Epithelial cell of prostate (primary cell): Measurements from ENCODE around the gene KCNAB2.

Source experiments
- DNase-seq: peaks from one replicate; pipeline ENCODE4 v3.0.0-alpha.2; 2011; ENCODE audit warnings: low read depth, low spot score
- H3K27ac ChIP-seq: fragments of 450-650 bp; 2 replicates; pipeline ENCODE4 v1.5.1; 2017; ENCODE audit warnings: mild to moderate bottlenecking

The KCNAB2 gene

DNA sequence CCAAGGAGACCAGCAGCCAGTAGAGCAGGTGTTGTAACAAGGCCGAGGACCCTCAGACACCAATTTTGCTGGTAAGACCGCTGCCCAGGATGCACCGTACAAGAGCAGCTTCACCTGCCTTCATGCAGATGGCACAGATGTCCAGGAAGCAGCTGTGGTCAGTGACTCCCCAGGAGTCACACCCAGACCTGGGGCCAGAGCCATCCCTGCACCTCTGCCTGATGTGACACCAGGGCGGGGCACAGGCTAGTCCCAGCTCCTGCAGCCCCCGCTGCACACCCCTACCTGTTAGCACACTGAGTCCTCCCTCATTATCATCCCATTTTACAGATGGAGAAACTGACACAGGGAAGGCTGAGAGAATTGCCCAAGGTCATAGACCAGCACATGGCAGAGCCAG, 16.3 kb upstream of the KCNAB2 start:
- no peak for DNase-seq
- no peak overlapping the region for H3K27ac ChIP-seq

DNA sequence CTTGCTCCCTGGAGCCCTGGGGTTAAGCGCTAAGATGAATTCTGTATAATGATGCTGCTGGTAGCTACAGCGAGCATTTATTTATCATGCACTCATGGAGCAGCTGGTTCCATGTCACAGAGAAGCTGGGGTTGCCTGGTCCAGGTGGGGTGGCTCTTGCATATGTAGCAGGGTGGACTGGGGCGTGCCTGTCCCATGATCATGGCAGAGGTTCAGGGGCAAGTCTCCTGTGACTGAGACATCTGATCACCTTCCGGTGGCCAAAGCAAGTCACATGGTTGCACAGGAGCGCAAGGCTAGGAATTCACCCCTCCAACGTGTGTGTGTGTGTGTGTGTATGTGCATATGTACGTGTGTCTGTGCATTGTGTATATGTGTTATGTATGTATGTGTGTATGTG, 15.6 kb upstream of the KCNAB2 start:
- H3K27ac ChIP-seq, result no peak overlapping the region

DNA sequence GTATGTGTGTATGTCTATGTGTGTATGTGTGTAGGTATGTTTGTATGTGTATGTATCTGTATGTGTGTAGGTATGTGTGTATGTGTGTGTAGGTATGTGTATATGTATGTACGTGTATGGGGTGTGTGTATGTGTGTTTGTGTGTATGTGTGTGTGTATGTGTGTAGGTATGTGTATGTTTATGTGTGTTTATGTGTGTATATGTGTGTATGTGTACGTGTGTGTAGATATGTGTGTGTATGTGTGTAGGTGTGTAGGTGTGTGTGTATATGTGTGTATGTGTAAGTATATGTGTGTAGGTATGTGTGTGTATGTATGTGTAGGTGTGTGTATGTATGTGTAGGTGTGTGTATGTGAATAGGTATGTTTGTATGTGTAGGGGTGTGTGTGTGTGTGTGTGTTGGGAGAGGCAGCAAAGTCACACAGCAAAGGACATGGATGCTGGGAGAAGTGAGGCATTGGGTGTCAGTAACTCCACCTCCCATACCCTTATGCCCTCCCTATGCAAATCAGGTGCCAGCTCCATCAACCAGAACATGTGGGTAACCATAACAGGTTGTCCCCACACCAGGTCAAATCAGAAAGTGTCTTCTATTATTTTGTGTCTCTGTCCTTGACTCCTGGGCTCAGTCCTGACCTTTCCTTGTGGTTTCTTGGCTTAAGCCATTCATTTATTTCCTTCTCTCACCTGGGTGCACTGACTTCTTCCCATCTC, 15.0 kb upstream of the KCNAB2 start:
- no peak overlapping the region for H3K27ac ChIP-seq
- no peak for DNase-seq

More for the DNA sequence above, 15.6 kb upstream of the KCNAB2 start:
- no peak for DNase-seq

DNA sequence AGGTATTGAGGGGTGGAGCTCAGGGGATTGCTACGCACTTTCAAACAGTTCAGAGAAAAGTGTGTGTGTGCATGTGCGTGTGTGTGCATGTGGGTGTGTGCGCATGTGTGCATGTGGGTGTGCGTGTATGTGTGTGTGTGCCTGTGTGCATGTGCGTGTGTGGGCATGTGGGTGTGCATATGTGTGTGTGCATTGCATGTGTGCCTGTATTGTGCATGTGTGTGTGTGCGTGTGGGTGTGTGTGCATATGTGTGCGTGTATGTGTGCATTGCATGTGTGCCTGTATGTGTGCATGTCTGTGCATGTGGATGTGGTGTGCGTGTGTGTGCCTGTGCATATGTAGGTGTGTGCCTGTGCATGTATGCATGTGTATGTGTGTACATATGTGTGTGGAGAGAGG, 12.6 kb upstream of the KCNAB2 start:
- DNase-seq, result no peak
- no peak overlapping the region for H3K27ac ChIP-seq

DNA sequence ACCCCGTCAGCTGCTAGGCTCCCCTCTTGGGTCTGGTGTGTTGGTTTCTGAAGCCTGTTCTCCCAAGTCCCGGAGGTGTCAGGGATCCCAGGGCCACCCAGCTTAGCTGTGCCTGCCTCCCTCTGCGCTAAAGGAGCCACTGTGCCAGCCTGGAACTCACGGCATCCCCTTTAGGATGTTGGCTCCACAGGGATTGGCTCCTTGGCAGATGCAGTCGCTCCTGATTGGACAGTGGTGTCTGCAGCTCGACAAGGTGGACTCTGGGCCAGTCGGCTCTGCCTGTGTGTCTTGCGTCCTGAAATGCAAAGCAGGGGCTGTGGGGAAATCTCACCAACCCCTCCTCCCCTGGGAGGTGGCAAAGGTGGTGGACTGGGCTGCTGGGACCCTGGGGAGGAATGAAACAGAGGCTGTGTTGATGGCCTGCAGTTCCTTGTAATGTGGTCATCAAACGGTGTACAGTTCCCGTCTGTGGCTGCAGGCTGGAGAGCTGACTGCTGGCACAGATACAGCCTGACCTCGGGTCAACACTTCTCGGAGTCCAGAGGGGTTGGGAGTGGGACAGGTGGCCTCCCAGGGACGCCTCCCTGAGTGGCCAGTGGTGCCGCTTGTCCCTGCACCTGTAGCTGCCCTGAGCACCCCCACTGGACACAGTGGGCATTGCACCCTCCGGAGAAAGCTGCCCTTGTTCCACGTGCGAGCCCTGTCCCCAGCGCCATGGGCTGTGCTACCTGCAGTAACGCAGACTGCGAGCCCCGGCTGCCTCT, 11.5 kb upstream of the KCNAB2 start:
- DNase-seq, result no peak
- no peak overlapping the region for H3K27ac ChIP-seq

DNA sequence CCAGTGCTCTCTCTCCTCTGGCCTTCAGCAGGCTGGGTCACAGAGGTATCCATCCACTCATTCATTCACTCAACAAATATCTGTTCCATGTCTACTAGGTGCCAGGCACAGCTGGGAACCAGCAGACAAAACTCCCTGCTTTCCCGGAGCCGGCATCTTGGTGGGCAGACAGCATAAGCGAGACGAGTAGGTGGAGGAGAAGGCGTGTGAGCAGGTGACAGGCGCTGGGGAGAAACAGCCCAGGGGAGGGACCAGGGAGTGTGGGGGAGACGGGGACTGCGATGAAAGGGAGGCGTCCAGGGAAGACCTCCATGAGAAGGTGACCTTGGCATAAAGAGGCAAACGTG, 11.0 kb upstream of the KCNAB2 start:
- H3K27ac ChIP-seq, result no peak overlapping the region
- DNase-seq, result no peak

DNA sequence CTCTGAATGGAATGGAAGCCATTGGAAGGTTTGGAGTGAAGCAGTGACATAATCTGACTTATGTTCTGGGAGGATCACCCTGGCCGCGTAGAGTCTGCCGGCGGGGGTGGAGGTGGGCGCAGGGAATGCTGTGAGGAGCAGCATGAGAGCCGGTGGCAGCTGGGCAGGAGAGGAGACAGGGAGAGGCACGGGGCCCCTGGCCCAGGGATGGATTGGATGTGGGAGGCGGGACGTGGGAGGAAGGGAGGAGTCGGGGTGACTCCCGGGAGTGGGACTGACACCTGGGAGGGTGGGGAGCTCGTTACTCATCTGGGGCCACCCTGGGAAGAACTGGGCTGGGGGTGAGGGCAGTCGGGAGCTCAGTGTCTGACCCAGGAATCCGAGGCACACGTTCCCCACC, 10.4 kb upstream of the KCNAB2 start:
- no peak overlapping the region for H3K27ac ChIP-seq

DNA sequence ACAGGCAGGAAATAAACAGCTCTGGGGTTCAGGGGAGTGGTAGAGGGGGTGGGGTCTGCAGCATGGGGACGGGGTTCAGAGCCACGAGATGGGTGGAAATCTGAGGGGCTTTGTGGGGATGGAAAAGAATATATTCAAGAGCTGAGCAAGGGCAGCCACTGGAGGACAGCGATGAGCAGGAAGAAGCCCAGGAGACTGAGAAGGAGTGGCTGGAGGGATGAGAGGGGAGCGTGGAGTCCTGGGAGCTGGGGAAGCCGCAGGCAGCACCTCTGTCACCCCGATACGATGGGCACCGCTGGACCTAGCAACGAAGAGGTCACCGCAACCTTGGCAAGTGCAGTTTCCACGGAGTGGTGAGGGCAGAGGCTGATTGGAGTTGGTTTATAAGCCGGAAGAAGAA, 10.0 kb upstream of the KCNAB2 start:
- H3K27ac ChIP-seq, result no peak overlapping the region
- no peak for DNase-seq

More for the DNA sequence above, 10.4 kb upstream of the KCNAB2 start:
- no peak for DNase-seq

DNA sequence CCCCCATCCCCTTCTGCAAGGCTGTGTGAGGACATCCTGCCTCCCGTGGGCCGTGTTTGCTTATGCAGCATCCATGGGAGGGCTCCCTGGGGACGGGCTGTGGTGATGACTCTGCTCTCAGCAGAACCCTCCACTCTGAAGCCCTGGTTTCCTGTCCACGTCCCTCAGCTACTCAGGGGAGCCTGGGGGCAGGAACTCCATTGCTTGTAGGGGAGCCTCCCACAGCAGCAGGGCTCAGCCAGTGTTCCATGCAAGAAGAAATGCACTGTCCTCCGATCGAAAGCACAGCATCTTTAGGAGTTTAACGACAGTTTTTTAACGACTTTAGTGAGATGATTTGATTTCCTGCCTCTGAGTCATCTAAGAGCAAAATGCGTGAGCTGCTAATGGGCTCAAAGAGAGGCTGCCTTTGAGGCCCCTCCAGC, 8.3 kb upstream of the KCNAB2 start:
- H3K27ac ChIP-seq, result no peak overlapping the region
- DNase-seq, result no peak

DNA sequence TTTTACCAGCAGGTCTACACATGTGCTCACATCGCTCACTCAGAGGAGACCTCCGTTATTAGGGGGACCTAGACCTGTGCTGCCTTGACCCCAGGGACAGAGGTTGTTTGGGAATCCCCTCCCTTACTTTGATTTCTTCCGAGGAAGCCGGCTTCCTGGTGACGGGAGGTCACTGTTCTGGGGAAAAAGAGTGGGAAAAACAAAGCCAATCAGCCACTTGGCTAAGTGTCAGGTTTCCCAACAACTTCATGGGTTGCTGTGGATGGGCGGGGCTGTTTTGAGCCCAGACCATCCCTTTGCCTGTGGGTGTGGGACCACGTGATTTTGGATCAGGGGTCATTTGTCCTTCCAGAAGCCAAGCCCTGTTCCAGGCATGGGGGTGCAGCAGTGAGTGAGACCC, 7.1 kb upstream of the KCNAB2 start:
- no peak overlapping the region for H3K27ac ChIP-seq
- DNase-seq, result no peak

DNA sequence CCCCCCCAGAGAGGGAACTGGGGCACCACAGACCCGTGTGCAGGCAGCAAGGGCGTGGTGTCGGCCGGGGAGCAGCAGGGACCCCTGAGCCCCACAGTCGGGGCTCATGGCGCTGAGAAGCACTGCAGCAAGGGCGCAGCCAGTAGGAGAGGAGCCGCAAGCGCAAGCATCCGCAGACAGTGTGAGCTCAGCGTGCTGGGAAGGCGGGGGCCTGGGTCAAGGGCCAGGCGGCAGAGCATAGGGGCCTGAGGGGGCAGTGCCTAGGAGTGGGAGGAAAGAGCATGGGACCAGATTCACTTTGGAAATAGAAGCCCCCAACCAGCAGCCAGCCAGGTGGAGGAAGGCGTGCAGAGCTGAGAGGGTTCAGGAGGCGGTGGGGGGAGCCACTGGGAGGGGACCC, 6.7 kb upstream of the KCNAB2 start:
- H3K27ac ChIP-seq, result no peak overlapping the region
- no peak for DNase-seq

DNA sequence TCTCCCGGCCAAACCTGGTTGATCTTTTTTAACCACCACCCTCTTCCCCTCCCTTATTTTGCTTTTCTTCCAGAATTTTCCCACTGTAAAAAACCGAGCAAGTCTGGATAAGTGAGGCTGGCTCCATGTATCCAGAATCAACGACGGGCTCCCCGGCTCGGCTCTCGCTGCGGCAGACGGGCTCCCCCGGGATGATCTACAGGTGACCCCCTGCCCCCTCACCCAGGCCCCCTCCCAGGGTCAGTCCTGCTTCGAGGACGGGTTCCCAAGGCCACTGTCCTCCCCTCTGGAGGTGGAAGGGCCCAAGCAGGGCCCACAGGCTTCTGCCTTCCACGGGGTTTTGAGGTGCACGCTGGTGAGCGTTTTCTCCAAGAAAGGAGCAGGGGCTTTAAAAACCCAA, 5.2 kb upstream of the KCNAB2 start:
- no peak overlapping the region for H3K27ac ChIP-seq
- DNase-seq, result no peak

DNA sequence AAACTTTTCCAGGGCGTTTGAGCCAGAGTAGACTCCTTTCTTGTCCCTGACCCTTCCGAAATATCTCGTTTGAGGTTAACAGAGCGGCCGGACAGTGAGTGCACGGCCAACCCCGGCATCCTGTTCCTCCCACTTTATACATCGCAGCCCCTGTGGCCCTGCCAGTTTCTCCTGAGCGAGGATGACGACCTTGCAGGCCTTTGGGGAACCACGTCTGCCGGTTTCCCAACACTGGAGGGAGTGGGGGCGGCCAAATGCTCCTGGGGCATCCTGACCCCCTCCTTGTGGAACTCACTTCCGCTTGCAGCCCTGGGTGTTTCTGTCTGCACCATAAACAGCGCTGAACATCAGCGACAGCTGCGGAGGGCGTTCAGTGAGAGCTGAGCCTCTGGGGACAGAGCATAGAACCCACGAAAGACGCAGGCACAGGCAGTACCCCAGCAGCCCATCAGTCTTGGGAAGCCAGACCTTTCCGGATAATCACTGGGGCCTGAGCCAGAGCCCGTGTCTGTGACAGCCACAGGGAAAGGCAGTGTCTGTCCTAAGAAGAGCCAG, 4.8 kb upstream of the KCNAB2 start:
- no peak for DNase-seq
- H3K27ac ChIP-seq, result no peak overlapping the region

DNA sequence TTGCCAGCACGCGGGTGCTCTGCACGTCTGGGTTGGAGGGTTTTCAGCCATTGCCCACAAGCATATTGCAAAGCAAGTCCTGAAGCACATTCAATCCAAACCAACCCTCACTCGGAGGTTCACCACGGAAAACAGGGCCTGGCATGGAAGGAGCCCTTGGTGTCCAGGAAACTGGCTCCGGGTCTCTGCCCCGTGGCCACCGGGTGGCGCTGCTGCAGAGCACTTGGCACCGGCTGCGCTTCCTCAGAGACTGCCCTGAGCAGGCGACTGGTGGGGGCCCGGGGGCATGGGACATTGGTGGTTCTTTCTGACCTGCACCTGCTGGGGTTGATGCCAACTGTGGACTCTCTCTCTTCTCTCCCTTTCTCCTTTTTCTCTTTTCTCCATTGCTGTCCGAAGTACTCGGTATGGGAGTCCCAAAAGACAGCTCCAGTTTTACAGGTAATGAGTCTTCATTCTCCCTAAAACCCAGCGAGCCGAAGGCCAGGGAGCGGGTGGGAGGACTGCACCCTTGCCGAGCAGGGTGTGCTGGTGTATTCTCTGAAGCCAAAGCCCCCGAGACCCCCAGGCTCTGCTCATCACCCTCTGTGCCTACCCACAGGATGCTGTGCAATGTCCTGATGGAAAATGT, 4.1 kb upstream of the KCNAB2 start:
- H3K27ac ChIP-seq, result no peak overlapping the region
- DNase-seq, result no peak

DNA sequence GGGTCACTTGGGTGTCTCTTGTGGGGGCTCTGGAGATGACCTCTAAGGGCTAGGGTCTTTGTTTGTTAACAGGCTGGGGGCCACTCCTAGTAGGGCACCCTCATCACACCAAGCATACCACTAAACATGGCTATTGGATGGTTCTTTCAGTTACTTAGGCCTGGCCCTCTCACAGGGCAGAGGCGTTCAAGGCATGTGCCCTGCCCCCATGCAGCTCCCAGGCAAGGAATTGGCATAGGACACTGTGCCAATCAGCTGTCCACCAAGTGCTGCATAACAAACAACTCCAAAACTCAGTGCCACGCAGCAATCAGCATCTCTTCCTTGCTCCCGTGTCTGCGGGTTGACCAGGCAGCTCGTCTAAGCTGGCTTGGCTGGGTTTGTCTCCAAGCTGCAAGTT, 2.1 kb upstream of the KCNAB2 start:
- DNase-seq, result no peak
- no peak overlapping the region for H3K27ac ChIP-seq

DNA sequence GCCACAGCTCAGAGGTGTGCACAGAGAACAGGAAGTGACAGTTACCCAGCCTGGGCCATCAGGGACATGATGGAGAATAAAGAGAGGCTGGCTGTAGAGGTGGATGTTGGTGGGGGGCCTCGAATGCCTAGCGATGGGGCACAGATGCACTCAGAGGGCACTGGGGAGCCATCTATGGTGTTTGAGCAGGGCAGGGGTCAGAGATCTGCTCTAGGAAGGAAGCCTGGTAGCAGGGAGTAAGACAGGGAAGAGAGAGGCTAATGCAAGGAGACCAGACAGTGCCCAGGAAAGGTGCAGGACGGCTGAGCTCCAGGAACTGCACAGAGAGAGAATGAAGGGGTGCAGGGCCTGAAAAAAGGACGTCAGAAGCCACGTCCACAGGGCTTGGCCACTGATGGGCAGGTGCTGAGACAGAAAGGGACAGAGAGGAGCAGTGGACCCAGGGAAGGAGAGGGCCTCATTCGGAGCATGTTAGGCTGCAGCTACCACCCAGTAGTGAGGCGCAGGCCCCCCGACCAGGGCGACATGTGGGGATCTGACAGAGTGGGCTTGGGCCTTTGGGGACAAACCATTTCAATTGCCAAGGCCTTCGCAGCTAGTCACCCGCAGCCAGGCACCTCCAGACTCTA, 1.1 kb upstream of the KCNAB2 start:
- no peak overlapping the region for H3K27ac ChIP-seq
- DNase-seq, result no peak

DNA sequence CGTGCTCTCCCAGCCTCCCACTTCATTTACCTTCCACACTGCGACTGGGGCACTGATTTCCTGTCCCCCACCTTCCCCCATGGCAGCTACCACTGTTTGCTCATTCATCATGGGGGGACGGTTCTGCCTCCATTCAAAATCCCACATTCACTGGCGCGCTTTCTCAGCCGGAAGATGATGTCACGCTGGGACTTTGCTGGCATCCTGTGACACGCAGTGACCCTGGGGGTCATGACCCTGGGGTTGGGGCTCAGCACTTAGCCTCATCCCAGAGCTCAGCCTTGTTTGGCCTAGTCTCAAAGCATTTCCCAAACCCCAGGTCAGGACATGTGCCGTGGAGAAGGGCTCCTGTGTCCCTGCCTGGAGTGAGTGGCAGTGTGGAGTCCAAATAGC, 582 bp upstream of the KCNAB2 start:
- H3K27ac ChIP-seq, result no peak overlapping the region
- no peak for DNase-seq

DNA sequence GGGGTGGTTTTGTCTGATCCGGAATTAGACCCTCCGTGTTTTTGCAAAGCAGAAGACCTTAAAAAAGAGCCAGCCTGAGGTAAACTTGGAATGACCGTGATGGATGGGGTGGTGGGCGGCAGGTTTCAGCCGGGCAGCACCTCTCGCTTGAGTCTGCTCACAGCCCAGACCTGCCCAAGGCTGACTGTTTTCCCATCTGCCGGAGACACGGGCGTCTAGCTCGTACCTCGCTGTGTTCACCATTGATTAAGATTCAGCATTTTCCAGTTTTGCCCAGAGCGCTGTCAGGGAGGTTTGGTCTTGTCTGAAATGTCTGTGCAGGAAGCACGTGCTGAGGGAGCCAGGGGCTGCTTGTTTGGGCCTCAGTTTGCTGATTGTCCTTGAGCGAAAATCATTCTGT, 591 bp downstream of the KCNAB2 start:
- H3K27ac ChIP-seq, result no peak overlapping the region
- no peak for DNase-seq

DNA sequence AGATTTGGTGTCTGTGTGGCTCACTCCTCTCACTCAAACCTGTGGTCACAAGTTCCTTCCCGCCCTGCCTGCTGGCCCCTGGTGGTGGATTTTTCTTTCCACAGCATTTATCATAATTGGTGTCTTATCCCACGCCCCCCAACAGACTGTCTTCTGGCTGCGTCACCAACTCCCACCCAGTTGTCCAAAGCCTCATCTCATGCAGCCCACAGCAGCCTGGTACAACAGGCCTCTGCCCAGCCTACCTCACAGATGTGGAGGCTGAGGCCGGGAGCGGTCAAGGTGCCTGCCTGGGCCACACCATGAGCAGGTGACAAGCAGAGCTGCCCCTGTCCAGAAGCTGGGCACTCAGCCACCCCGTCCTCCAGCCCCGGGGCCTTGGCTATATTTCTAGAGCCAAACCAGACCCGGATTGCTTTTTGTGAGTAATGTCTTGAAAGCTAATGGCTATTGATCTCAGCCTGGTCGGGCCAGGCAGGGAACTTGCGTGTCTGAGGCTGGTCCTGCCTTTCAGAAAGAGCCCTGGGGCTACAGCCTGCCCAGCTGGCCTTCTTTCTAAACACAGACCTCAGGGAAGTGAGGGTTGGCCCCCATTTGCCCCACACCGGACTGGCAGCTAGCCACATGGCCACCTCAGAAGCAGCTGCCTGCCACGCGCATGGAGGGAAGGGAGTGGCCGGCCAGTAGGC, 2.6 kb downstream of the KCNAB2 start:
- H3K27ac ChIP-seq, result no peak overlapping the region
- no peak for DNase-seq

DNA sequence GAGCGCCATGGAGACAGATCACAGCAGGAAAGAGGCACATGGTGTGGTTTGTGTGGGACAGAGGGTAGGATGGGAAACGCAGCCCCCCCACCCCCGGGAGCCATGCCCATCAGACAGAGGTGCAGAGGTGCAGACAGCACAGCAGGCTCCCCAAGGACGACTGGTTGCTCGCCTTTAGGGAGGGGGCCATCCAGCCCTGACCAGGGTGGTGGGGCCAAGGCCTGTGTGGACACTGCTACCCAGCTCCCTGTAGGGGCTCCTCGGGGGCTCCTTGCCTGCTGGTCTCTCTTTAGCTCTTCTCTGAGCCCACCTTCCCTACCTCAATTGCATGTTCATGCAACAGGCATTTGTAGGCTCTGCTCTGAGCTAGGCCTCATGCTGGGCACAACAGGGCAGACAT, 3.7 kb downstream of the KCNAB2 start:
- DNase-seq, result no peak
- no peak overlapping the region for H3K27ac ChIP-seq
